ENCODE results near the gene ENC1. TPM values are rescaled to one million over a fixed set of nuclear protein-coding genes. Genes with fewer than 3 reads are reported as not detected.

The ENC1 gene
- total and polyA plus RNA-seq, 10 of the 15 experiments (the other 5 are each of a cell fraction or from before 2014, with no cell fraction given), result 8.2 to 55.5 (median 32.1) TPM

GRCh38 chr5:74587300-74587699 lies 53.2 kb downstream of the ENC1 start:
- Histone ChIP-seq H3K36me3 (ENCODE audit: control insufficient read depth in 2 of 2, insufficient read depth in 2 of 2, low read length in 1 of 2) (no peaks in the 10 kb centered on the region), H3K4me2 (ENCODE audit: control insufficient read depth, insufficient read depth) (no peak overlapping the region), H3K27me3 (replicated peaks in 1 of 2; ENCODE audit: control insufficient read depth in 2 of 2, insufficient read depth in 2 of 2, low read length in 1 of 2) (0 out of 4 replicates have a peak, but pooled peaks cover 0 to 4% of the 10 kb centered on the region in 2 experiments), H3K79me2 (ENCODE audit: control insufficient read depth, insufficient read depth, low read length) (no peaks in the 10 kb centered on the region), H3K27ac (ENCODE audit: control insufficient read depth, insufficient read depth) (no peak overlapping the region), H4K20me1 (ENCODE audit: control insufficient read depth, insufficient read depth) (no peaks in the 10 kb centered on the region), H3K4me1 (ENCODE audit: control insufficient read depth, insufficient read depth, low read length) (no peaks in the 10 kb centered on the region), H2AFZ (ENCODE audit: control insufficient read depth, low read depth, low read length) (no peak overlapping the region), H3K9ac (ENCODE audit: control insufficient read depth, insufficient read depth, low read length) (no peak overlapping the region), H3K4me3 (no peak overlapping the region), H3K9me3 (replicated peaks; ENCODE audit: control insufficient read depth, insufficient read depth, low read length) (no peaks in the 10 kb centered on the region; the same call in 1 of the 3 replicates)
- intact Hi-C loops (cut with micrococcal nuclease; ENCODE audit: unreplicated experiment) (no loop called here), in situ Hi-C loops (cut with MboI) (no loop called here)
- FAIRE-seq (no peak), DNase-seq (ENCODE audit: low read depth, low spot score) (no peak), ATAC-seq (no peak)
- ChIA-PET SMC1A (ENCODE audit: uncharacterized antibody, unreplicated experiment) (interaction anchor here (1.0 to 1.8 kb wide), 5 partner anchors 43 to 207 kb away, joined by 3 to 5 read pairs (median 3); no protein-coding TSS in a partner anchor), CTCF (no interaction called here), POLR2A (interaction anchor here (0.7 to 1.4 kb wide), 2 partner anchors 53 to 360 kb away, joined by 3 read pairs; partner anchors contain the start of gene ENC1), RAD21 (ENCODE audit: unreplicated experiment) (interaction anchor here (1.7 kb wide), 1 partner anchor 51 kb away, joined by 4 read pairs; no protein-coding TSS in a partner anchor)
- WGBS (ENCODE audit: insufficient coverage, insufficient replicate concordance, low lambda C conversion rate, missing lambda C conversion rate), result 60% methylated on average over 4 of the region's 4 CpGs
- BruUV-seq (replicated peaks), result no TSS peak
- TF ChIP-seq BCLAF1 (IDR thresholded peaks at IDR 0.05) (no peak), WRNIP1 (IDR thresholded peaks at IDR 0.05; ENCODE audit: borderline replicate concordance, low read depth, low read length) (no peak), IRF3 (IDR thresholded peaks at IDR 0.05) (no peak), NR2C1 (IDR thresholded peaks at IDR 0.05) (no peak), ZBTB40 (IDR thresholded peaks at IDR 0.05; ENCODE audit: borderline replicate concordance) (no peak), CHD4 (IDR thresholded peaks at IDR 0.05) (no peak), HDGF (IDR thresholded peaks at IDR 0.05) (no peak), ZSCAN29 (IDR thresholded peaks at IDR 0.05) (no peak), FOXK2 (IDR thresholded peaks at IDR 0.05) (no peak), RCOR1 (conservative IDR thresholded peaks at IDR 0.05; ENCODE audit: low read depth, low read length) (no peak), RELB (IDR thresholded peaks at IDR 0.05; ENCODE audit: low read depth) (no peak), PKNOX1 (IDR thresholded peaks at IDR 0.05) (no peak), IKZF2 (IDR thresholded peaks at IDR 0.05) (no peak), SIN3A (IDR thresholded peaks at IDR 0.05; ENCODE audit: low read depth, low read length) (no peak)

All from GM12878 (cell line).